Parathyroid adenoma (tissue), 2 donors: ENCODE results near the gene LNPEP.

Source experiments
- H2AFZ ChIP-seq: fragments of 300-600 bp; sonication (generic); one replicate; pipeline ENCODE4 v1.7.0; 2017; ENCODE audit warnings: antibody characterized with exemption, mild to moderate bottlenecking
- H3K27ac ChIP-seq: fragments of 300-600 bp; sonication (generic); one replicate; pipeline ENCODE4 v1.7.0; 2017
- H3K27me3 ChIP-seq: fragments of 300-600 bp; sonication (generic); one replicate; pipeline ENCODE4 v1.7.0; 2017; ENCODE audit warnings: low read length; ENCODE audit not compliant: control insufficient read depth, insufficient read depth
- H3K36me3 ChIP-seq: fragments of 300-600 bp; sonication (generic); one replicate; pipeline ENCODE4 v1.7.0; 2017; ENCODE audit warnings: low read length; ENCODE audit not compliant: control insufficient read depth, insufficient read depth
- H3K4me1 ChIP-seq: fragments of 300-600 bp; sonication (generic); one replicate; pipeline ENCODE4 v1.7.0; 2017; ENCODE audit warnings: control low read depth
- H3K4me2 ChIP-seq: fragments of 300-600 bp; sonication (generic); one replicate; pipeline ENCODE4 v1.7.0; 2017; ENCODE audit warnings: low read length
- H3K4me3 ChIP-seq: fragments of 300-600 bp; sonication (generic); one replicate; pipeline ENCODE4 v1.7.0; 2017; ENCODE audit warnings: low read depth, low read length
- H3K79me2 ChIP-seq: fragments of 300-600 bp; sonication (generic); one replicate; pipeline ENCODE4 v1.7.0; 2017; ENCODE audit warnings: control low read depth
- H3K9ac ChIP-seq: fragments of 300-600 bp; sonication (generic); one replicate; pipeline ENCODE4 v1.7.0; 2017; ENCODE audit warnings: mild to moderate bottlenecking
- H3K9me3 ChIP-seq: fragments of 300-600 bp; sonication (generic); one replicate; pipeline ENCODE4 v1.7.0; 2017; ENCODE audit warnings: low read length; ENCODE audit not compliant: control insufficient read depth
- CTCF ChIP-seq: fragments of 300-600 bp; sonication (generic); IDR thresholded peaks from one replicate; pipeline ENCODE4 v1.7.0; 2017; ENCODE audit warnings: antibody characterized with exemption, mild to moderate bottlenecking
- donor health status: primary hyperparathyroidism.

The LNPEP gene

GRCh38 chr5:97019435-97020117 is 83.7 kb downstream of the LNPEP start:
- no peak for TF ChIP-seq CTCF
- Histone ChIP-seq H3K4me1 (peaks cover 10% of the 10 kb centered on the region), H3K9ac (no peak overlapping the region), H3K27ac (no peak overlapping the region), H3K36me3 (no peaks in the 10 kb centered on the region), H3K4me2 (no peak overlapping the region), H3K79me2 (peaks cover 5% of the 10 kb centered on the region), H3K9me3 (no peaks in the 10 kb centered on the region), H3K4me3 (no peak overlapping the region), H2AFZ (no peak overlapping the region), H3K27me3 (no peaks in the 10 kb centered on the region)

DNA sequence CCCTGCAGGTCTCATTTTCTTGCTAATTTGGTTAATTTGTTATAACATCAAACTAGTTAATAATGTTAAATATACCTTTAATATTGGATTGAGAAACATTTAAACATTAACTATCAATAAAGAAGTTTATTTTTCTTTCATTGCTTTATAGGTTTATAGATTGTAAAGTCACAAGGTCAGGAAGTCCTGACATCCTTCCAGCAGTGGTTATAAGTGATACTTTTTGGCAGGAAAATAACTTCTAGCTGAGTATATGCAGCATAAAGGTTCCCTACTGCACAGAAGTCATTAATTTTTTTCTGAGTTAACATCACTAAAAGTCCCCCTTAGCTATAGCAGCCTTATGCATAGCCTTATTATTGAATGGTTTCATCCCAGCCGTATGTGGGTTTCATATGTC is 85.5 kb downstream of the LNPEP start:
- no peaks in the 10 kb centered on the region for H3K36me3 ChIP-seq
- no peak for TF ChIP-seq CTCF
- H3K4me3 ChIP-seq = no peak overlapping the region
- no peaks in the 10 kb centered on the region for H3K27me3 ChIP-seq
- no peak overlapping the region for H3K9ac ChIP-seq
- no peak overlapping the region for H3K4me2 ChIP-seq
- peaks cover 5% of the 10 kb centered on the region for H3K79me2 ChIP-seq
- H2AFZ ChIP-seq = no peak overlapping the region
- H3K27ac ChIP-seq = no peak overlapping the region
- no peaks in the 10 kb centered on the region for H3K4me1 ChIP-seq
- no peaks in the 10 kb centered on the region for H3K9me3 ChIP-seq

- H3K27me3 ChIP-seq = no peaks in the 10 kb centered on the region
- H3K4me3 ChIP-seq = no peak overlapping the region
- no peaks in the 10 kb centered on the region for H3K36me3 ChIP-seq
- peaks cover 5% of the 10 kb centered on the region for H3K79me2 ChIP-seq
- H3K9ac ChIP-seq = no peak overlapping the region
- no peak overlapping the region for H3K27ac ChIP-seq
- no peaks in the 10 kb centered on the region for H3K9me3 ChIP-seq
- no peak overlapping the region for H2AFZ ChIP-seq
- no peaks in the 10 kb centered on the region for H3K4me1 ChIP-seq
- H3K4me2 ChIP-seq = no peak overlapping the region
- TF ChIP-seq CTCF = no peak
Measured at GRCh38 chr5:97022898-97023297, 87.0 kb downstream of the LNPEP start.

- no peak overlapping the region for H3K4me3 ChIP-seq
- H3K4me1 ChIP-seq = no peaks in the 10 kb centered on the region
- H3K36me3 ChIP-seq = no peaks in the 10 kb centered on the region
- H3K27ac ChIP-seq = no peak overlapping the region
- no peaks in the 10 kb centered on the region for H3K27me3 ChIP-seq
- no peaks in the 10 kb centered on the region for H3K79me2 ChIP-seq
- TF ChIP-seq CTCF = no peak
- H2AFZ ChIP-seq = no peak overlapping the region
- H3K4me2 ChIP-seq = no peak overlapping the region
- no peaks in the 10 kb centered on the region for H3K9me3 ChIP-seq
- H3K9ac ChIP-seq = no peak overlapping the region
Measured at GRCh38 chr5:97026721-97027120, 90.8 kb downstream of the LNPEP start.

DNA sequence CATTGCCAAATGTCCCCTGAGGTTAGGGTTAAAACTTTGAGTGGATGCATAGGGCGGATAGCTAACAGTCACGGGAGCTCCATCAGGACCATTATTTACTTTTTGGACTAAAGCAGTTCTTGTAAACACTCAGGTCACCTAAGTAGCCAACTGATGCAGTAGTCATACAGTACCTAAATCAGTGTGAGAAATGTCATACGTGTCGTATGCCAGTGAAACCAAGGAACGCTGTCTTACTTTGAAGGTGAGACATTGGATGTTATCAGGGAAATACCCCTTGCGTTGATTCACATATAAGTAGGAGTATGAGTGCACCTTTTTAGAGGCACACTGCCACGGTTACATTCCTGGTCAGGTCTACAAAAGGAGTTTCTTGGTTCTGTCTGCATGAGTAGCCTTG is 101.9 kb downstream of the LNPEP start:
- no peak overlapping the region for H3K27ac ChIP-seq
- no peaks in the 10 kb centered on the region for H3K79me2 ChIP-seq
- TF ChIP-seq CTCF = no peak
- no peak overlapping the region for H2AFZ ChIP-seq
- H3K4me1 ChIP-seq = no peaks in the 10 kb centered on the region
- H3K9ac ChIP-seq = no peak overlapping the region
- H3K9me3 ChIP-seq = no peaks in the 10 kb centered on the region
- no peak overlapping the region for H3K4me3 ChIP-seq
- H3K4me2 ChIP-seq = no peak overlapping the region
- no peaks in the 10 kb centered on the region for H3K27me3 ChIP-seq
- H3K36me3 ChIP-seq = no peaks in the 10 kb centered on the region
